ENCODE data around the gene ADAMTSL1. TPM values are rescaled to one million over a fixed set of nuclear protein-coding genes. Genes with fewer than 3 reads are reported as not detected.

ADAMTSL1 gene
- polyA plus RNA-seq, 2 of the 4 experiments (the other 2 are of a cell fraction): 0.03 TPM; not detected in 1

DNA sequence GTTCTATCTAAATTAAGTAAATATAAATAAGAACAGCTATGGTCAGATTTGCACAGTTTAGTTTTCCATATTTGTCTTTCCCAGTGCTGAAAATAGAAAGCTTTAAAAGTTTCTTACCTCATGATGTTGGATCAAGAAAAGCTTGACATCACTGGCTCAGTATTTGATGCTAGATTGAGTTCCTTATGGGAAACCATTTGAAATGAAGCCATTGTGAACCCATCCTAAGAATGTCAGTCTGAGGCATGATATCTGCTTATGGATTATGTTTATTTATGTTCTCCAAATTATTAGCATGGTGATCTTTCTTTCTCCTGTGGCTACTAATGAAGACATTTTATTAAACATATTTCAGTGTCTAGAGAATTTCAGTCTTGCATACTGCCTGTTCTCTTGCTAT lies 143.0 kb downstream of the ADAMTSL1 start:
- no peak overlapping the region for H3K27ac ChIP-seq
- no peaks in the 10 kb centered on the region for H3K4me1 ChIP-seq
- POLR2A ChIA-PET: no interaction called here
- no peak for ATAC-seq
- CTCF ChIA-PET: interaction anchor here (1.4 kb wide), 1 partner anchor 9 kb away, joined by 3 read pairs; no protein-coding TSS in a partner anchor
- H3K4me3 ChIP-seq: no peak overlapping the region
- TF ChIP-seq TFCP2L1 (CRISPR knock-in tag; IDR thresholded peaks at IDR 0.05) (no peak), KDM1A (IDR thresholded peaks at IDR 0.05; ENCODE audit: low read depth) (no peak), BHLHE40 (IDR thresholded peaks at IDR 0.05; ENCODE audit: low read depth, low read length) (no peak), RARB (CRISPR knock-in tag; IDR thresholded peaks at IDR 0.05) (no peak), EHF (CRISPR knock-in tag; IDR thresholded peaks at IDR 0.05) (no peak), MAX (IDR thresholded peaks at IDR 0.05) (no peak), ELK1 (IDR thresholded peaks at IDR 0.05; ENCODE audit: low read depth, low read length) (no peak), TP53 (CRISPR knock-in tag; IDR thresholded peaks at IDR 0.05) (no peak), FOSB (CRISPR knock-in tag; IDR thresholded peaks at IDR 0.05) (no peak), JUNB (IDR thresholded peaks at IDR 0.05) (no peak), FOXS1 (CRISPR knock-in tag; IDR thresholded peaks at IDR 0.05) (no peak), KDM5A (IDR thresholded peaks at IDR 0.05) (no peak), MAZ (IDR thresholded peaks at IDR 0.05; ENCODE audit: borderline replicate concordance, low read depth, low read length) (no peak), HOXB5 (CRISPR knock-in tag; IDR thresholded peaks at IDR 0.05) (no peak), ZFP36 (IDR thresholded peaks at IDR 0.05; ENCODE audit: borderline replicate concordance, partially characterized antibody) (no peak), PHF8 (IDR thresholded peaks at IDR 0.05; ENCODE audit: borderline replicate concordance, low read depth) (no peak), HMGXB4 (CRISPR knock-in tag; IDR thresholded peaks at IDR 0.05; ENCODE audit: borderline replicate concordance) (no peak), GATA3 (IDR thresholded peaks at IDR 0.05; ENCODE audit: borderline replicate concordance) (no peak)
- TF ChIP-seq, protein P1, sequence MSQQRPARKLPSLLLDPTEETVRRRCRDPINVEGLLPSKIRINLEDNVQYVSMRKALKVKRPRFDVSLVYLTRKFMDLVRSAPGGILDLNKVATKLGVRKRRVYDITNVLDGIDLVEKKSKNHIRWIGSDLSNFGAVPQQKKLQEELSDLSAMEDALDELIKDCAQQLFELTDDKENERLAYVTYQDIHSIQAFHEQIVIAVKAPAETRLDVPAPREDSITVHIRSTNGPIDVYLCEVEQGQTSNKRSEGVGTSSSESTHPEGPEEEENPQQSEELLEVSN (IDR thresholded peaks at IDR 0.05; ENCODE audit: borderline replicate concordance, low read depth): no peak
- TF ChIP-seq, protein P2, sequence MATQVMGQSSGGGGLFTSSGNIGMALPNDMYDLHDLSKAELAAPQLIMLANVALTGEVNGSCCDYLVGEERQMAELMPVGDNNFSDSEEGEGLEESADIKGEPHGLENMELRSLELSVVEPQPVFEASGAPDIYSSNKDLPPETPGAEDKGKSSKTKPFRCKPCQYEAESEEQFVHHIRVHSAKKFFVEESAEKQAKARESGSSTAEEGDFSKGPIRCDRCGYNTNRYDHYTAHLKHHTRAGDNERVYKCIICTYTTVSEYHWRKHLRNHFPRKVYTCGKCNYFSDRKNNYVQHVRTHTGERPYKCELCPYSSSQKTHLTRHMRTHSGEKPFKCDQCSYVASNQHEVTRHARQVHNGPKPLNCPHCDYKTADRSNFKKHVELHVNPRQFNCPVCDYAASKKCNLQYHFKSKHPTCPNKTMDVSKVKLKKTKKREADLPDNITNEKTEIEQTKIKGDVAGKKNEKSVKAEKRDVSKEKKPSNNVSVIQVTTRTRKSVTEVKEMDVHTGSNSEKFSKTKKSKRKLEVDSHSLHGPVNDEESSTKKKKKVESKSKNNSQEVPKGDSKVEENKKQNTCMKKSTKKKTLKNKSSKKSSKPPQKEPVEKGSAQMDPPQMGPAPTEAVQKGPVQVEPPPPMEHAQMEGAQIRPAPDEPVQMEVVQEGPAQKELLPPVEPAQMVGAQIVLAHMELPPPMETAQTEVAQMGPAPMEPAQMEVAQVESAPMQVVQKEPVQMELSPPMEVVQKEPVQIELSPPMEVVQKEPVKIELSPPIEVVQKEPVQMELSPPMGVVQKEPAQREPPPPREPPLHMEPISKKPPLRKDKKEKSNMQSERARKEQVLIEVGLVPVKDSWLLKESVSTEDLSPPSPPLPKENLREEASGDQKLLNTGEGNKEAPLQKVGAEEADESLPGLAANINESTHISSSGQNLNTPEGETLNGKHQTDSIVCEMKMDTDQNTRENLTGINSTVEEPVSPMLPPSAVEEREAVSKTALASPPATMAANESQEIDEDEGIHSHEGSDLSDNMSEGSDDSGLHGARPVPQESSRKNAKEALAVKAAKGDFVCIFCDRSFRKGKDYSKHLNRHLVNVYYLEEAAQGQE (IDR thresholded peaks at IDR 0.05): no peak
- no peak for FAIRE-seq
- DNase-seq (ENCODE audit: low read depth in 1 of 2, low spot score in 1 of 2): no peak
- no peak overlapping the region for H3K4me2 ChIP-seq
- no peaks in the 10 kb centered on the region for H3K9me3 ChIP-seq

- H3K4me3 ChIP-seq: no peak overlapping the region
- no peaks in the 10 kb centered on the region for H3K4me1 ChIP-seq
- H3K27ac ChIP-seq: no peak overlapping the region
- FAIRE-seq (no peak), DNase-seq (ENCODE audit: low read depth in 1 of 2, low spot score in 1 of 2) (no peak), ATAC-seq (no peak)
- ChIA-PET CTCF (no interaction called here), POLR2A (no interaction called here)
- 10% methylated on average over 1 of the region's 1 CpG for WGBS (ENCODE audit: missing lambda C conversion rate)
- H3K9me3 ChIP-seq: no peaks in the 10 kb centered on the region
- no peak overlapping the region for H3K4me2 ChIP-seq
- TF ChIP-seq CBX8 (IDR thresholded peaks at IDR 0.05): no peak
- no peak for TF ChIP-seq RFX5 (IDR thresholded peaks at IDR 0.05)
- no peak for TF ChIP-seq ZSCAN20 (CRISPR knock-in tag; IDR thresholded peaks at IDR 0.05)
- no peak for TF ChIP-seq RNF2 (IDR thresholded peaks at IDR 0.05; ENCODE audit: borderline replicate concordance, low read depth)
- TF ChIP-seq, protein P3, sequence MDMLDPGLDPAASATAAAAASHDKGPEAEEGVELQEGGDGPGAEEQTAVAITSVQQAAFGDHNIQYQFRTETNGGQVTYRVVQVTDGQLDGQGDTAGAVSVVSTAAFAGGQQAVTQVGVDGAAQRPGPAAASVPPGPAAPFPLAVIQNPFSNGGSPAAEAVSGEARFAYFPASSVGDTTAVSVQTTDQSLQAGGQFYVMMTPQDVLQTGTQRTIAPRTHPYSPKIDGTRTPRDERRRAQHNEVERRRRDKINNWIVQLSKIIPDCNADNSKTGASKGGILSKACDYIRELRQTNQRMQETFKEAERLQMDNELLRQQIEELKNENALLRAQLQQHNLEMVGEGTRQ (IDR thresholded peaks at IDR 0.05): no peak
- no peak for TF ChIP-seq TFCP2L1 (CRISPR knock-in tag; IDR thresholded peaks at IDR 0.05)
Observed at GRCh38 chr9:18617759-18618158, 143.8 kb downstream of the ADAMTSL1 start.
